Stimulated activated CD8-positive, alpha-beta memory T cell treated with anti-CD3 and anti-CD28 coated beads, Interleukin-15, amount 100 ng/mL, for 1 hour (primary cell): ENCODE data around the gene GSTM5.
"Not testable (repeated sequence)": the region's sequence is repeated elsewhere in the genome, so short reads cannot be mapped to it uniquely, and the experiment has no call there.

Experiments
- DNase-seq: peaks from one replicate; pipeline ENCODE4 v3.0.0-alpha.2; 2020; ENCODE audit warnings: low read depth

Gene GSTM5

GRCh38 chr1:109730666-109731065 lies 18.6 kb downstream of the GSTM5 start:
- no peak for DNase-seq

- DNase-seq, result no peak
Measured at GRCh38 chr1:109732390-109732881, 20.4 kb downstream of the GSTM5 start.

GRCh38 chr1:109733236-109733870 lies 21.3 kb downstream of the GSTM5 start:
- DNase-seq, result no peak

GRCh38 chr1:109739738-109740614 lies 27.9 kb downstream of the GSTM5 start:
- peak; percentile 65 for DNase-seq

GRCh38 chr1:109740615-109741373 lies 28.7 kb downstream of the GSTM5 start, which contains the start of gene GSTM3:
Gene GSTM3, minus strand, starts transcription at chr1:109741038. Its CDS starts 751 bp downstream, at chr1:109740287.
- DNase-seq, result no peak

GRCh38 chr1:109748311-109748710 lies 36.3 kb downstream of the GSTM5 start:
- DNase-seq, result not testable (repeated sequence)

GRCh38 chr1:109749221-109749620 lies 37.2 kb downstream of the GSTM5 start:
- no peak for DNase-seq

GRCh38 chr1:109750241-109750882 lies 38.3 kb downstream of the GSTM5 start:
- no peak for DNase-seq

- no peak for DNase-seq
Measured at GRCh38 chr1:109750920-109751319, 38.9 kb downstream of the GSTM5 start.

- DNase-seq, result no peak
Measured at GRCh38 chr1:109751531-109752260, 39.6 kb downstream of the GSTM5 start.

GRCh38 chr1:109754738-109755137 lies 42.7 kb downstream of the GSTM5 start:
- no peak for DNase-seq

- not testable (repeated sequence) for DNase-seq
Measured at GRCh38 chr1:109756325-109756724, 44.3 kb downstream of the GSTM5 start.

- DNase-seq, result no peak
Measured at GRCh38 chr1:109756848-109757521, 44.9 kb downstream of the GSTM5 start.

GRCh38 chr1:109757936-109758786 lies 46.1 kb downstream of the GSTM5 start:
- no peak for DNase-seq

- DNase-seq, result no peak
Measured at GRCh38 chr1:109759513-109760334, 47.7 kb downstream of the GSTM5 start.

- no peak for DNase-seq
Measured at GRCh38 chr1:109760581-109761226, 48.7 kb downstream of the GSTM5 start.

GRCh38 chr1:109761227-109762038 lies 49.4 kb downstream of the GSTM5 start:
- no peak for DNase-seq
